GM12874 (cell line): ENCODE data around the gene ATF3.

Source experiments
- TF ChIP-seq, protein P1 (sequence below): IDR thresholded peaks from 2 replicates; pipeline ENCODE4 v1.5.1; 2011; ENCODE audit warnings: low read depth, mild to moderate bottlenecking, control low read depth, low read length, moderate library complexity; ENCODE audit not compliant: insufficient read depth

The ATF3 gene

DNA sequence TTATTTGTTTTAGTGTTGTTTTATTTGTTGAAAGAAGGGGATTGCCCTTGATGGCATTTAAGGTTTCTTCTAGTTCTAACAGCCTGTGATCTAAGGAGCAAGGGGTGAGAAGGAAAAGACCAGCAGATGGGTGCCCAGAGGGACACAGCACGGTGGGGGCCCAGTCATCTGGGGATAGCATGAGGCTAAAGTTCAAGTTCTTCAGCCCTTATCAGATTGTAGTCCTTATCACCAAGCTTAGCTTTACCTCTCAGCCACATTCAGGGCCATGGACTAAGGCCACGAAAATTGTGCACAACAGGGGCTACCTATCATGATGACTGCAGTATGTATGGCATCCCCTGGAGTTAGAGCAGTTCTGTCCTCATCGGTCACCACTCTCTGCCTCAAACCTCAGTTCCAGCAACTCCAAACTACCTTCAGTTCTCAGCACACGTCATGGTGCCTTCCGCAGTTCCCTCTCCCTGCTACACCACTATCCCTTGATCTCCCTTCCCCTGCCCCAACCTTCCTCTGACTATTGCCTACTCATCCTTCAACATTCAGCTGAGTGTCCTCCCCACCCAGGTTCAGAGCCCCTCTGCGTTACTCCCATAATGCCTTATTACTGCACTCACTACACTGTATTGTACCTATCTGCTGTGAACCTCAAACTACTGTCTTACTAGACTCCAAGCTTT lies 36.4 kb downstream of the ATF3 start:
- TF ChIP-seq, protein P1, sequence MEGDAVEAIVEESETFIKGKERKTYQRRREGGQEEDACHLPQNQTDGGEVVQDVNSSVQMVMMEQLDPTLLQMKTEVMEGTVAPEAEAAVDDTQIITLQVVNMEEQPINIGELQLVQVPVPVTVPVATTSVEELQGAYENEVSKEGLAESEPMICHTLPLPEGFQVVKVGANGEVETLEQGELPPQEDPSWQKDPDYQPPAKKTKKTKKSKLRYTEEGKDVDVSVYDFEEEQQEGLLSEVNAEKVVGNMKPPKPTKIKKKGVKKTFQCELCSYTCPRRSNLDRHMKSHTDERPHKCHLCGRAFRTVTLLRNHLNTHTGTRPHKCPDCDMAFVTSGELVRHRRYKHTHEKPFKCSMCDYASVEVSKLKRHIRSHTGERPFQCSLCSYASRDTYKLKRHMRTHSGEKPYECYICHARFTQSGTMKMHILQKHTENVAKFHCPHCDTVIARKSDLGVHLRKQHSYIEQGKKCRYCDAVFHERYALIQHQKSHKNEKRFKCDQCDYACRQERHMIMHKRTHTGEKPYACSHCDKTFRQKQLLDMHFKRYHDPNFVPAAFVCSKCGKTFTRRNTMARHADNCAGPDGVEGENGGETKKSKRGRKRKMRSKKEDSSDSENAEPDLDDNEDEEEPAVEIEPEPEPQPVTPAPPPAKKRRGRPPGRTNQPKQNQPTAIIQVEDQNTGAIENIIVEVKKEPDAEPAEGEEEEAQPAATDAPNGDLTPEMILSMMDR: no peak

DNA sequence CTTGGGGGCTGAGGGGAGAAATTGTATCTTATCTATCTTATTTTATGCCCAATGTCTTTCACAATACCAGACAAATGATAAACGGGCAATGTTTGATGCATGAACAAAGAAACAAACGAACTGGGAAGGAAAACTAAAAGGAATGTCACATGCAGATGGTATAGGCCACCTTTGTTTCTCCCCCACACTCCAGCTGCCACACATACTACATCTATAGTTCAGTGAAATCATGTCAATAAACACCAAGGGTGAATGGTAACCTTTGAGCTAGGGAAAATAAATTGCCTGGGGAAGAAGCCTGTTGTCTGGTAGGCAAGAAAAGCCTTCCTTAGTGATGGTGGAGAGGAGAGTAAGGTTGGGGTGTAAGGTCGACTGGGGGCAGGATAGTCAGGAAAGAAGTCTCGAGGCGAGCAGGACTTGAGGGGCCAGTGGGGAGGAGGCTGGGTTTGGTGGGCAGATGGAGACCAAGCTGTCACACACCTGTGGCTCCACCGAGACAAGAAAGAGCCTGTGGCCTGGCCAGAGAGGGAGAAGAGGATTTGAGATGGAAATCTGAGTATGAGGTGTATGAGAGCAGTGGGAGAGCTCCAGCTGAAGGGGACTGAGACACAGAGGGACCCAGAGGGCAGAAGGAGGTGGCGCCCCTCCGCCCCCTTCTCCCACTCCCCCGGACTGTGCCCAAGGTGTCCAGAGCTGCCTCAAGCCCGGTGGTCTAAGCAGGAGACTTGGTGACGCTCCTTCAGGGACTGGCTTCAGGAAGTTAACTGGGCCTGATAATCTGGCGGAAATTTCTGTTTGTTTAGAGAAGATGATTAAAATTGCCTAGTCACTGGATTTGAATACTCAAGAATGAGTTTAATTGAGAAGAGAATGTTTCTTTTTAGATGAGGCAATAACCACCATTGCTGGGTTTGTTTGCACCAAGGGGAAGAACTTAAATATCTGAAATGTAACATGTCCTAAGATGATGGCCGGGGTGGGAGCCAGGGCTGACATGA lies 37.3 kb downstream of the ATF3 start:
- TF ChIP-seq, protein P1: no peak

DNA sequence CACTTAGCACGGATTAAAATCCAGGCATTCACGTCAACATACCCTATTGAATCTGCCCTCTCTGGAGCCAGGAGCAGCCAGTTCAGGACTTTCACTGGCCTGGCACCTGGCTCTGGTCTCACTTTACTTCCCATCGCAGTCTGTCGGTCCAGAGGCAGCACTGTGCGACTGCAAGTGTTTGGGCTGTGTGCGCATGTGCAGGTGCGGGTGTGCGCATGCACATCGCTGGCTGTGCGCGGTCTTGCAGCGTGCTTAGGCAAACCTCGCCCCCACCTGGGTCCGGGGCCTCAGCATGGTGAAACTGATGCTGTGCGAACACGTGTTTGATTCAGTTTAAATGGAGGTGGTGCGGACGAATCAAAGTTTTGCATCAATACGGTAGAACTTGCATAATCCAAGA lies 38.0 kb downstream of the ATF3 start:
- TF ChIP-seq, protein P1: no peak

DNA sequence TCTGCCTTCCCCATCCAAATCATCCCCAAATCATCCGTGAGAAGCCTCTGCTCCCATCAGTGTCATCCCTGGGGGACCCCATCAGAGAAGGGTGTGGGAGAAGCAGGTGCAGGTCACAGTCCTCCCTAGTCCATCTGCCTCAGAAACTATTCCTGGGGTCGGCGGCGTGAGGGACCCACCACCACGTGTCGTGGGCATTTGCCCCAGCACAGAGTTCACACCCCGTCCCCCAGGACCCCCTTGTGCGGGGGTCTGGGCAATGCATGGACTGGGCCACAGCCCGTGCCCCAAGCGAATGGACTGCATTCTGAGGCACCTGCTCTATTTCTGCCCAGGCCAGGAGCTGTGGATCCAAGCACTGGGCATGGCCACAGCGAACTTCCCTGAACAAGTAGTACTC lies 38.4 kb downstream of the ATF3 start:
- TF ChIP-seq, protein P1: no peak

DNA sequence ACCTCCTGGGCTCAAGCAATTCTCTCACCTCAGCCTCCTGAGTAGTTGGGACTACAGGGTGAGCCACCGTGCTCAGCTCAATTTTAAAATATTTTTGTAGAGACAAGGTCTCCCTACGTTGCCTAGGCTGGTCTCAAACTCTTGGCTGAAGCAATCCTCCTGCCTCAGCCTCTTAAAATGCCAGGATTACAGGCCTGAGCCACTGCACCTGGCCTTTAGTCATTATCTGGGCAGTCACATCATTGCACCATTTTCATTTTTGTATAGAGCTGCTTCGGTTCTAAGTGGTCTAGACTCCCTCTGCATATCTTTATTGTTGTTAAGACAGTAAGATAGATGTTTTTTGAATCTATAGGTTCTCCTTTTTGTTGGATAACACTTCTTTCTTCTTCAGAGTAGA lies 39.9 kb downstream of the ATF3 start:
- TF ChIP-seq, protein P1: no peak

DNA sequence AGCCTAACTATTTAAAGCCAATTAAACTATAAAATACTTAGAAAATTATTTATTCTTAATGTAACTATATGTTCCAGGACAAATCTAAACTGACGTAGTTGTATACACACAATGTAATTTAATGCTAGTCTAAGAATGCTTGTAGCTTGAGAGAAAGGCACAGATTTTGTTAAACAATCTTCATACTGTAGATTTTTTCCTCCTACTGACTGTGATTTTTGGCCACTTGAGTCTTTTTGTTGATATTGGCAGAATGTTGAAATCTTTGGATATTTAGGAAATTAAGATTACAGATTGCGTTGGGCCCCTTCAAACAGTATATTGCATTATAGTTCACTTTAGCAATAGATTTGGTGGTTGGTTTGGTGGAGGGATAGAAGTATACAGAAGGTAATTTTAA lies 40.5 kb downstream of the ATF3 start:
- TF ChIP-seq, protein P1: no peak

DNA sequence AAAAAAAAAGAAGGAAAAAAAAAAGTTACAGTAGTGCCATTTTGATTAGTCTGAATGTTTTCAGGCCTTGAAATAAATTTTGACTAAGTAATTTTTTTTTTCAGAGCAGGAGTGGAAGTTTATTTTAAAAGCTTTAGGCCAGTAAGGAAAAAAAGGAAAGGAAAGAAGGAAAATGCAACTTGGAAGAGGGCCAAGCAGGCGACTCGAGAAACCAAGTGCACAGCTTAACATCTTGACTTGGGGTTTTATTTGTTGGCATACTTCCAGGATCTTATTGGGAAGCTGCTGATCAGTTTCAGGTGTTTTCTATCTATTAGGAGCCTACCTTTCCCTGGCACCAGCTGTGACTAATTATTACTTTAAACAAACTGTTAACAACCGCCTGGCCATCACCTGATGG lies 41.7 kb downstream of the ATF3 start:
- TF ChIP-seq, protein P1: no peak
